Mesothelial cell of epicardium (in vitro differentiated cells): Measurements from ENCODE around the gene RHOU. TPM values are rescaled to one million over a fixed set of nuclear protein-coding genes. Genes with fewer than 3 reads are reported as not detected.

Experiments
- DNase-seq, 2 experiments: peaks; one replicate each; pipeline ENCODE4 v3.0.0; 2021; ENCODE audit warnings: low spot score in 2 of 2; ENCODE audit not compliant: unreplicated experiment in 2 of 2
- H3K27ac Mint-ChIP-seq: 2 replicates; pipeline ENCODE4 v1.8.0; 2021; ENCODE audit warnings: mixed read lengths
- H3K27me3 Mint-ChIP-seq: 2 replicates; pipeline ENCODE4 v1.8.0; 2021; ENCODE audit warnings: low read depth, mixed read lengths
- H3K36me3 Mint-ChIP-seq: 2 replicates; pipeline ENCODE4 v1.8.0; 2021; ENCODE audit warnings: mixed read lengths
- H3K4me1 Mint-ChIP-seq: 2 replicates; pipeline ENCODE4 v1.8.0; 2021; ENCODE audit warnings: mixed read lengths
- H3K4me3 Mint-ChIP-seq: 2 replicates; pipeline ENCODE4 v1.8.0; 2021; ENCODE audit warnings: mild to moderate bottlenecking, moderate library complexity, mixed read lengths
- H3K9me3 Mint-ChIP-seq: 2 replicates; pipeline ENCODE4 v1.8.0; 2021; ENCODE audit warnings: mixed read lengths
- total RNA-seq: library from RNA; stranded (reverse); gene quantifications from 3 replicates; pipeline ENCODE4 v1.2.1, GENCODE V29; 2021
- TF ChIP-seq, protein P1 (sequence below): fragments of 200-600 bp; sonication (generic); IDR thresholded peaks from one replicate; pipeline ENCODE4 v1.5.0; 2021; ENCODE audit warnings: antibody characterized with exemption; ENCODE audit not compliant: unreplicated experiment

Gene RHOU
- total RNA-seq, 1 donor from 2014 or later, result 39.8 TPM

DNA sequence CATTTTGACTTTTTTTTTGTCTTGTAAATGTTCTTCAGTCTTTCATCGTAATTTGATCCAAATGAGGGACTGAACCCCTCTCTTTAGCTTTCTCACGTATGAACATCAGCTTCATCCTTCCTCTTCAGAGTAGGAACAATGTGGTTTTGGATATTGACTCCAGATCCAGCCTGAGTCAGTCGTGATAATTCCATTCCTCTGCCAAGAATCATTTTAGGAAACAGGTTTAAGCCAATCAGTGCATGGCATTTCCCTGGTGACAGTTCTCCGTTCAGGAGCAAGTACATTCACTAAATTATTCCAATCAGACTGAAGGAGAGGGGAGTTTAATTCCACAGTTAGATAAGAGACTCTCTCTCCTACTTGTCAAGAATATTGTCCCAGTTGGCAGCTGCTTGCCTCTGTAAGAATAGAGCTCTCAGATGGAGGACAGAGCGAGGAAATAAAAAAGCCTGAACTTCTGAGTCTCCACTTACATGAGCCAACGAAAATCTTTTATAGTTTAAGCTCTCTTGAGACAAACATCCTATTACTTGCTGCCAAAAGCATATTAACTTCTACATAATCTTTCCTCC, 18.6 kb downstream of the RHOU start:
- Mint-ChIP-seq H3K4me3 (no peak overlapping the region), H3K27me3 (peaks cover 7% of the 10 kb centered on the region), H3K27ac (no peak overlapping the region), H3K9me3 (peaks cover 4% of the 10 kb centered on the region), H3K36me3 (no peaks in the 10 kb centered on the region), H3K4me1 (peaks cover 23% of the 10 kb centered on the region)
- TF ChIP-seq, protein P1, sequence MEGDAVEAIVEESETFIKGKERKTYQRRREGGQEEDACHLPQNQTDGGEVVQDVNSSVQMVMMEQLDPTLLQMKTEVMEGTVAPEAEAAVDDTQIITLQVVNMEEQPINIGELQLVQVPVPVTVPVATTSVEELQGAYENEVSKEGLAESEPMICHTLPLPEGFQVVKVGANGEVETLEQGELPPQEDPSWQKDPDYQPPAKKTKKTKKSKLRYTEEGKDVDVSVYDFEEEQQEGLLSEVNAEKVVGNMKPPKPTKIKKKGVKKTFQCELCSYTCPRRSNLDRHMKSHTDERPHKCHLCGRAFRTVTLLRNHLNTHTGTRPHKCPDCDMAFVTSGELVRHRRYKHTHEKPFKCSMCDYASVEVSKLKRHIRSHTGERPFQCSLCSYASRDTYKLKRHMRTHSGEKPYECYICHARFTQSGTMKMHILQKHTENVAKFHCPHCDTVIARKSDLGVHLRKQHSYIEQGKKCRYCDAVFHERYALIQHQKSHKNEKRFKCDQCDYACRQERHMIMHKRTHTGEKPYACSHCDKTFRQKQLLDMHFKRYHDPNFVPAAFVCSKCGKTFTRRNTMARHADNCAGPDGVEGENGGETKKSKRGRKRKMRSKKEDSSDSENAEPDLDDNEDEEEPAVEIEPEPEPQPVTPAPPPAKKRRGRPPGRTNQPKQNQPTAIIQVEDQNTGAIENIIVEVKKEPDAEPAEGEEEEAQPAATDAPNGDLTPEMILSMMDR, result no peak
- DNase-seq, result no peak

DNA sequence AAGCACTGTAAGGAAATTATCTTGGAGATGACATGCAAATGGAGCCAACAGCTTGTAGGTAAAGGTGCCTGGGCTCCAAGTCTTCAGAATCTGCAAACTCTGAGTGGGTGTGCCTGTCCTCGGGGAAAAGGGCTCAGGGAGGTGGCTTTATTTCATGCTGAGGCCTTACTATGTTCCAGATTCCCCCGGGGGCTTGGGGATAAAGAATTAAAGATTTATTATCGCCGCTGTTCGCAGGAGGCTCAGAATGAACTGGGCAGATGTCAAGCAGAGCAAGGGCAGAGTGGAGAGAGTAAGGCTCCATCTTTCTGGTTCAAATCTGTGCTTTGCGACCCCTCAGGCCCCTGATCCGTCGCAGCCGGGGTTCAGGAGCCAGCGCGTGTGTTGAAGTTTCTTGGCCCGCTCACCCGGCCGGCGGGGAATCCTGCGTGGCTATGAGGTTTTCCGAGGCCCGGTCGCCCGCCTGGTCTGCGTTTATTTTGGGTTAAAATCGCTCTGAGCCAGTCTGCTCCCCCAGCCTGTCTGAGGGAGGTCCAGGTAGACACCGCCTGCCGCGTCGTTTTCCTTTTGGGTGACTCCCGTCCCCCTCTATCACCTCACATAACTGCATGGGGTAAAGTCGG, 19.5 kb downstream of the RHOU start:
- Mint-ChIP-seq H3K9me3 (peaks cover 4% of the 10 kb centered on the region), H3K27ac (no peak overlapping the region), H3K36me3 (no peaks in the 10 kb centered on the region), H3K4me3 (no peak overlapping the region), H3K4me1 (peaks cover 23% of the 10 kb centered on the region), H3K27me3 (peaks cover 7% of the 10 kb centered on the region)
- TF ChIP-seq, protein P1, result no peak
- DNase-seq, result no peak

DNA sequence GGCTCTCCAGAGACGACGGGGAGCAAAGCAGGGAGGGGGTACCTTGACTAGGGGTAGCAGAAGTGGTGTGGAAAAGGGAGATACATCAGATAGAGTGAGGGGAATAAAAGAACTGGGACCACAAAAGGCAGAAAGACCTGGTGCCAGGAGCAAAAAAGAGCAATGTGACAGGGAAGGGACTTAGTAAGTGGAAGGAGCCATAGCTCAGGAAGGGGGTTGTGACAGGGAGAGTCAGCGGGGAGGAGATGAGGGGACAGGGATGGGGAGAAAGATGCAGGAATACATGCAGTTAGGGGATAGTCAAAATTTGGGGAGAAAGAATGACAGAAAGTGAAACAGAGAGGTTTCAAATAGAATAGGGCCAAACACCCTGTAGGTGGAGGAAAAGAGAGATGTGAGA, 20.5 kb downstream of the RHOU start:
- DNase-seq, result no peak
- H3K4me1 Mint-ChIP-seq, result peaks cover 23% of the 10 kb centered on the region
- no peaks in the 10 kb centered on the region for H3K36me3 Mint-ChIP-seq
- no peak overlapping the region for H3K4me3 Mint-ChIP-seq
- H3K27me3 Mint-ChIP-seq, result peaks cover 7% of the 10 kb centered on the region
- TF ChIP-seq, protein P1, result no peak
- H3K27ac Mint-ChIP-seq, result no peak overlapping the region
- peaks cover 4% of the 10 kb centered on the region for H3K9me3 Mint-ChIP-seq

DNA sequence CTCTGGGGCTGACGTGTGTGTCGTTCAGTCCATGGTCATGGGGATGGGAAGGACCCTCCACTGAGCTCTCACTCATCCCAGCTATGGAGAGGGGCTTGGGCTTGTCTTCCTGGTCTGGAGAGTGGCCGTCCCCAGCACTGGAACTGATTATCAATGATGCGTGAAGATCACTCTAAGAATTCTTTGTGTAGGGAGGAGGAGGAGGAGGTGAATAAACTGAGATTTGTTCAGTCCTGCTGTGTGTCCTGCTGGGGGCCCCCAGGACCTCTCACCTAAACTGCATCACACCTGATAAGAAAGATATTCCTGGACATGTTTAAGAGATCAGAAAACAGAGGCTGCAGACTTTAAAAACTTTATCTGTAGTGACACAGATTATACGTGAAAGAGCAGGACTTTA, 21.2 kb downstream of the RHOU start:
- no peak overlapping the region for H3K27ac Mint-ChIP-seq

DNA sequence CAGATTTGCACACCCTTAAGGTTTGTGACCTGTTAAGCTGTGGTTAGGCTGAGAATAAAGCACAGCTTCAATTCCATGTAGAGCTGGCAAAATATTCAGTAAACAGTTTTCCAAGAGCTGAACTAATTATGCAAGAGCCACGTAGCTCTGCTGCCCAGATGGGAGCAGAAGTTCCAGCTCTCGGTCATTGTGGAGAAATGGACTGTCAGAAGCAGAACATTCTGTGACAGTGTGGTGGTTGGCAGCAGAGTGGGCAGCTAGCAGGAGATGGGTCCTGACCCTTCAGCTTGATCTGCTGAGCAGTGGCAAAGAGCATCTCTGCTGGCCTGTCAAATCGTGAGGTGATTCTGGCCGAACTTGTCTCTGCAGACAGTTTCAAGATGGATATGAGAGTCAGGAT, 23.2 kb downstream of the RHOU start:
- TF ChIP-seq, protein P1, result no peak
- Mint-ChIP-seq H3K4me1 (peaks cover 19% of the 10 kb centered on the region), H3K27me3 (peaks cover 7% of the 10 kb centered on the region), H3K36me3 (no peaks in the 10 kb centered on the region), H3K9me3 (peaks cover 4% of the 10 kb centered on the region), H3K4me3 (no peak overlapping the region), H3K27ac (no peak overlapping the region)
- DNase-seq, result no peak

More for the DNA sequence above, 21.2 kb downstream of the RHOU start:
- TF ChIP-seq, protein P1, result no peak
- DNase-seq, result no peak
- peaks cover 4% of the 10 kb centered on the region for H3K9me3 Mint-ChIP-seq
- H3K4me3 Mint-ChIP-seq, result no peak overlapping the region
- H3K36me3 Mint-ChIP-seq, result no peaks in the 10 kb centered on the region
- H3K4me1 Mint-ChIP-seq, result peaks cover 23% of the 10 kb centered on the region
- peaks cover 7% of the 10 kb centered on the region for H3K27me3 Mint-ChIP-seq

DNA sequence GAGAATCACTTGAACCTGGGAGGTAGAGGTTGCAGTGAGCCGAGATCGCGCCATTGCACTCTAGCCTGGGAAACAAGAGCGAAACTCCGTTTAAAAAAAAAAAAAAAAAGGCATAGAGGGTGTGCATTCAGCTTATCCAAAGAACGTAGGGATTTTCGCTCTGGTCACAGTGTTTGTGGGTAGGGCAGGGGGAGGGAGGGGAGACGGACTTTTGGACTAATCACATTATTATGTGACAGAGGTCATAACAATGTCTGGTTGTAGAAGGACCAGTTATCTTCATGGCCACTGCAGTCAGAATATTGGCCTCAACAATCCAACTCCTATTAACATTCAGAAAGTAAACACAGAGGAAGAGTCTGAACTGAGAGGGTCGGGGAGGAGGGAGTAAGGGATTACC, 25.7 kb downstream of the RHOU start:
- DNase-seq, result no peak
- peaks cover 2% of the 10 kb centered on the region for H3K27me3 Mint-ChIP-seq
- peaks cover 8% of the 10 kb centered on the region for H3K4me1 Mint-ChIP-seq
- no peak overlapping the region for H3K27ac Mint-ChIP-seq
- H3K4me3 Mint-ChIP-seq, result no peak overlapping the region
- TF ChIP-seq, protein P1, result no peak
- no peaks in the 10 kb centered on the region for H3K36me3 Mint-ChIP-seq
- peaks cover 4% of the 10 kb centered on the region for H3K9me3 Mint-ChIP-seq
